Activated T-cell treated with anti-CD3 and anti-CD28 coated beads, Interleukin-2, amount 50 U/mL, for 48 hours (primary cell): ENCODE measurements around the gene THSD4.
"Not testable (repeated sequence)": the region's sequence is repeated elsewhere in the genome, so short reads cannot be mapped to it uniquely, and the experiment has no call there.

ENCODE experiments used
- DNase-seq, 2 experiments: peaks; one replicate each; pipeline ENCODE4 v3.0.0-alpha.2; 2020

Gene THSD4

DNA sequence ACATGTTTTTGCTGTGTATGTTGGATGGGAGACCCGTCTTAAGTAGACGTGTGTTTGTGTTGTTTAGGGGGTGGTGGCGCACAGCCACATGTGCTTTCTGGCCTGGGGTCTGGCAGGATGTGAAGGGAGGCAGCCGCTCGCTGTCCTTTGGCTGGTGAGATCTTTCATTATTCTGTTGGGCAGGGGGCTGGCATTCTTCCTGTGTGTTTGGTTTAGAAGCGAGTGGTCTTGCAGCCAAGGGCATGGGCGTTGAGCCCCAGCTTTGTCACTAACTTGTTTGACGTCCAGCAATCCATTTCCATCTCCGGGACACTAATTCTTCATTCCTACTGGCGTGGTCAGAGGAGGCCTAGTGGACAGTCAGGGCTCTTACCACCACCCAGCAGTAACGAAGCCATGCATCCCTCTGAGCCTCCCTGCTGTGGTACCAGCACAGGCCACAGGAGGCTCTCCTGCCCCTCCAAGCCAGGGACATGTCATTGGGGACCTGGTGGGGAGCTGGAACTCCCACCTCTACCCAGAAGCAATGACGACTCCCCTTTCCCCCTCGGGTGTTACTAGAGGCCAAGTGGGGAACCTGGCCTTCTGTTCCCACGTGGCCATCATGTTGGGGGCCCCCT lies 10.7 kb downstream of the THSD4 start:
- no peak for DNase-seq

DNA sequence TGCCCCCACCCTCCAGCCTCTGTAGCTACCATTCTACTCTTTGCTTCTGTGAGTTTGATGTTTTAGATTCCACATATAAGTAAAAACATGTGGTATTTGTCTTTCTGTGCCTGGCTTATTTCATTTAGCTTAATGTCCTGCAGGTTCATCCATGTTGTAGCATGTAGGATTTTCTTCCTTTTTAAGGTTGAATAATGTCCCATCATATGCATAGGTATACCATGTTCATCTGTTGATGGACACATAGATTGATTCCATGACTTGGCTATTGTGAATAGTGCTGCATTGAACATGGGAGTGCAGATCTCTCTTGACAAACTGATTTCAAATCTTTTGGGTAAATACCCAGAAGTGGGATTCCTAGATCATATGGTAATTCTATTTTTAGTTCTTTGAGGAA lies 11.8 kb downstream of the THSD4 start:
- no peak for DNase-seq

GRCh38 chr15:71128159-71128558 lies 12.9 kb downstream of the THSD4 start:
- not testable (repeated sequence) for DNase-seq

DNA sequence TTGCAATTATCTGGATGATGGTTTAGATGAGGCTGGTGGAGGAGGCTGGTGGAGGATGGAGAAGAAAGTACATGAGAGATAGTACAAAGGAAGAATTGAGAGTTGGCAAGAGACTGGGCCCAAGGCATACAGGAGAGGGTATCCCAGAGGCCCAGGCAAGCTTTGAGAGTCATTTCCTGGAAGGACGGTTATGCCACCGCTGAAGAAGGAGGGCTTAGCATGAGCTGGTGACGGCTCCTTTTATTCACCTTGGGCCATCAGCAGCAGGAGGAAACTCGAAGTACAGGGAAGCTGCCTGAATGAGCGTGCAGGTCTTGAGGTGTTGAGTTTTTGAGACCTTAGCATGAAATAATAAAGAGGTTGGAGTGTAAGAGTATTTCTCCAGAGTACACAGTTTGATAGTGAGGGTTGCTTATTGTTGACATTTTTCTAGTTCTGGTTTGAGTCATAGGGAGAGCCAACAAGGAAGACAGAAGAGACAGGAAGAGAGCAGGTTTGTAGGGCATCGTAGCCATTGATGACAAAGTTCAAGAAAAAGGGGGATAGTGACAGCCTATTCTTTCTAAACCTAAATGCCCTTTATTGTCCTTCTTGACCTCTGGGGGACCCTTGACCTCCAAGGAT lies 13.8 kb downstream of the THSD4 start:
- no peak for DNase-seq

GRCh38 chr15:71129669-71130068 lies 14.4 kb downstream of the THSD4 start:
- DNase-seq: no peak

DNA sequence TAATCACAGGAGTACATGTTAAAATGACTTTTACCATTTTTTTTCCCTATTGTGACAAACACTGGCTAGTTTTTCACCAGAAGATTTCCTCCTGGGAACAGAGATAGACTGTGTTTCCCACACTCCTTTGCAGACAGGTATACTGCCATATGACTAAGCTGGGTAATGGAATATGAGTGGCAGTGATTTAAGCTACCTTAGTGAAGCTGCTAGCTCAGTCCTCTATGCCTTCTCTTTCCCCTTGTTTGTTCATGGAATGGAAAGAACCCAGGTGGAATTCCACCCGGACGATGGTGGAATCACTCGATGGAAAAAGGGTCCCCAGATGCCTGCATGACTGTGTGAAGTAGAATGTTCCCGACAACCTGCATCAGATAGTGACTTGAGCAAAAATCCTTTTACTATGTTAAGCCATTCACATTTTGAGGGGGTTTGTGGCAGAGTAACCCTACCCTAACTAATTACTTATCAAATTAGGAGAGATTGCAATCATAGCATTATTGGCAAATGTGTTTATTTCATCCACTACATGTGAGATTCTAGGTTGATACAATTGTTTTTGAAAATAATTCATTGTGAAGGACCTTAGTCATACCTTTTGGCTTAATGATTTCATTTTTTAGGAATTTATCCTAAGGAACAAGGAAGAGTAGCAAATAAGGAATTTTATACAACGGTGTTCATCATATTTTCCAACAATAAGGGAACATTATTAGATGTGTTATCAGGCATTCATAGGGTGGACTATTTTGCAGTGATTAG lies 16.5 kb downstream of the THSD4 start:
- no peak for DNase-seq

GRCh38 chr15:71133747-71134472 lies 18.6 kb downstream of the THSD4 start:
- DNase-seq: no peak

- DNase-seq: no peak
These were observed 21.0 kb downstream of the THSD4 start for GRCh38 chr15:71136159-71136783.

- no peak for DNase-seq
These were observed 21.7 kb downstream of the THSD4 start for GRCh38 chr15:71136793-71137518.

DNA sequence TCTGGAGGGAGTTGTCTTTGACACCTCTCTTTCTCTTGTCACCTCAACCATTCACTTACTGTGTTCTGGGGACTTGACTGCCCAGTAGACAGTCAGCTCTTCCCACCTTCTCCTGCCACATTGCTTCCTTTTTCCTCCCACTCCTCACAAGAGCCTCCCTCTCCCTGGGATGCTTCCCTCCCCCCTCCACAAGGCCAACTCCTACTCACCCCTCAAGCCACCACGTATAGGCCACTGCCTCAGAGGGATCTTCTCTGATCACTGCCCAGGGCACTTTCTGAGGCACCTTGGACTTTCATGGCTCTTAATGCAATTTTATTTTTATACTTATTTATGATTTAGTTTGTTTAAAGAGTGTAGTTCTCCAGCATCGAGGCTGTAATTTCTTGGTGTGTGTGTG lies 23.2 kb downstream of the THSD4 start:
- no peak for DNase-seq

DNA sequence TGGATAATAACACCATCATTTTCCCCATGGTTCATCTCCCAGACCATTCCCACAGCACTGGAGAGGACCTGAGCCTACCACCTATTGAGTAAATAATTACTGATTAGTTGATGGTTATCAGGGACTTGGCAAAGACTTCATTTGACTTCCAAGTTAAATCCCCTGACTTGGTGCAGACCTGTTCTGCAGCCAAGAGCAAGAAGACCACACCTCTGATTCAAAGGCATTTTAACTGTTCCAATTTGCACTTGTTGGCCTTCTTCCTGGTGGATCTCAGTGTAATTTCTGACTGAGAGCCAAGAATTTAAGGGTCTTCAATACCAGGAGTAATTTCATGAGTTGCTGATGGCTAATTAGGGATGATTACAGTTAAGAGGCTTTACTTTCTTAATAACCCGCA lies 24.0 kb downstream of the THSD4 start:
- no peak for DNase-seq

DNA sequence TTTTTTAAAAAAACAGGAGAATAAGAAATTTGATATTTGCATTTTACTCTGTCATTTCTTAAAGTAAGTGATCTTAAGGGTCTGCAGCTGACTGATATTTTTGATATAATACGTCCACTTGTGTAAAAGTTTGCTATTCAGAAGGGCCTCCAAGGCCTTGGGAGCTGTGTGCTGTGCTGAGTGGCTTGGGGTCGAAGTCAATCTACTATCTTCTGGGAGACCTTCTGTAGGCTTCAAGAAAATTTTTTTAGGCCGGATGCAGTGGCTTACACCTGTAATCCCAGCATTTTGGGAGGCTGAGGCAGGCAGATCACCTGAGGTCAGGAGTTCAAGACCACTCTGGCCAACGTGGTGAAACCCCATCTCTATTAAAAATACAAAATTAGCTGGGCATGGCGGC lies 26.3 kb downstream of the THSD4 start:
- no peak for DNase-seq

DNA sequence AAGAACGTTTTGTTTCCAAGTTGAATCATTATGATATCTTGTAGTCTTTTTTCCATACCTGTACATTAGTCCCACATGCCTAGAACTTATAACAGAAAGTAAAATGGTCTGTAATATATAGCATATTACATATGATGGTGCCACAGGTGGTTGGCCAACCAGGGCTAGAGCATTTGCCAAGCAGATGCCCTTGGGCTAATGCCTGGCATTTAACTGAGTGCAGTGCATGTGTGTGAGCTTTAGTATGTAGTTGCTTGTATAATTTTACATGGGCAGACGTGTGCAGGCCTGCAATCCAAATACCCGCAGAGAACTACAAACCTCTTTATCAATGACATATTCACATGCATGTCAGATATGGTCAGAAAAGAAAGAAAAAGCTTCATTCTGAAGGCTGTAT lies 27.5 kb downstream of the THSD4 start:
- DNase-seq: no peak

- no peak for DNase-seq
These were observed 28.4 kb downstream of the THSD4 start for GRCh38 chr15:71143373-71144310.

- no peak for DNase-seq
These were observed 30.4 kb downstream of the THSD4 start for GRCh38 chr15:71145648-71146047.

GRCh38 chr15:71146580-71146982 lies 31.3 kb downstream of the THSD4 start:
- DNase-seq: no peak

DNA sequence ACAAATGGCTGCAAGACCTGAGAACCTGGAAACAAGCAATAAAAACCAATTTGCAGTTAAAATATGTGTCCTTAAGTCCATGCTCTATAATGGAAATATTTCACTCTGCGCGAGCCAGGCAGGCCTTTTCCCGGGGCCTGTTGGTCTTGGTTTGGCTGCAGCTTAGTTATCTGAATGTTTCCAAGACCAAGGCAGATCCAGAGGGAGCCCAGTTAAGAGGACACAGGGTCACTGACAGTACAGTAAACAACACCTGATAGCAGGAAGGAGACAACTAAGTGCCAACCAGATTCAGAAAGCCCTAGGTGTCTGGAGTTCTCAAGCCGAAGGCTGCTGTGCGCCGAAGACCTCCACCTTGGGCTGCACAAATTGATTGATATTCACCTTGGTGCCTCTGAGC lies 32.8 kb downstream of the THSD4 start:
- no peak for DNase-seq

DNA sequence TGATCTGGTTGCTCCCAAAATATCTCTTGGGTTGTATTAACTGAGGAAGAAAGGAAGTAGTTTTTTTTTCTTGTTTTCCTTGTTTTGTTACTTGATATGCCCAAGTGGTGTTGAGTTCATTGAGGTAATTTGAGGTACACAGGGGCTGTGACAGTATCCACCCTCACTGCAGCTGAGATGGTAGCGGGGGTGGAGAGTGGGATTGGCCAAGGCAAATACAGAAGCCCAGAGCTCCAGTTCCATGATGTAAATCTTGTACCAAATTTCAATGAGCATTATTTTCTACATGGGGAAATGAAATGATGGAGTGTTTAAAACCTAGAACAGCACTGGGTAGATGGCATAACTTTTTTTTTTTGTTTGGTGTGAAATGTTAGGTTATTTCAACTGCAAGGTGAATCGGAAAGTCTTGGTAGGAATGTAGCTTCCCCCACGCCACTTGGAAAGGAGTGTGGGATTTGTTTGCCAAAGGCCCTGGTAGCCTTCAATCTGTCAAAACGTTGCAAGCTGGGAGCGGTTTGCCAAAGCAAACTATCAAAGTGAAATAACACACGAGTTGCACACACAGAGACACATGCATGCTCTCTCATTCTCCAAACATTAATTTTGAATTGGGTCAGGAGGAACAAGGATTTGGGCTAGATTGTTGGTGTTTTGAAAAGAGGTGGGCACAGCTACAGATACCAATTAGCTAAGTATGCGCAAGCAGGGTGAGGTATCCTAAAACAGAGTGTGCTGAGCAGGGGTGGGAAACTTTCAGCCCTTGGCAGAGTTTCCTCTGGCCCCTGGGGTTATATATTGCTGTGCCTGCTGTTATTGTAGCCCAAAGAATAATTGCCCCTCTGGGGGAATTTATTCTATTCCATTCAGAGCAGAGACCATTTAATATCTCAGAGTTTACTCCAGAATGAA lies 34.6 kb downstream of the THSD4 start:
- no peak for DNase-seq

- DNase-seq: no peak
These were observed 35.8 kb downstream of the THSD4 start for GRCh38 chr15:71151081-71151480.

DNA sequence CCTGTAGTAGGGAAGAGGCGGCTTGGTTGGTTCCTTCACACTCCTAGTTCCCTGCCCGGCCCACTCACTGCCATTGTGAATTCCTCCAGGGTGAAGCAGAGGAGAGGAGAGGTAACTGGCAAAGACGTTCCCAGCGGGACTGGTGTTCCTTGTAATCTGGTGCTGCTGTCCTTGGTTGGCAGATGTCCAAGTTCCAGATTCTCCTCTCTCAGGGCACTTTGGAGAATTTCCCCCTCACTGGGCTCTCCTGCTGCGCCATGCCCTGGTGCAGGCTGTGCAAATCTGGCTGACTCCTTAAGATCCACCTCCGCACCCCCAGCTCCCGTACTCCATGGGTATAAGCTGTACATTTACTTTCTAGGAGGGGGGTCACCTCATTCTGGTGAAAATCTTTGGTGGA lies 37.3 kb downstream of the THSD4 start:
- DNase-seq: no peak
